Inflammatory macrophage (primary cell): ENCODE data around the gene PRM2.

ENCODE experiments used
- DNase-seq, 2 donors: peaks; one replicate each; pipeline ENCODE4 v3.0.0-alpha.2; 2020 to 2022

The PRM2 gene

DNA sequence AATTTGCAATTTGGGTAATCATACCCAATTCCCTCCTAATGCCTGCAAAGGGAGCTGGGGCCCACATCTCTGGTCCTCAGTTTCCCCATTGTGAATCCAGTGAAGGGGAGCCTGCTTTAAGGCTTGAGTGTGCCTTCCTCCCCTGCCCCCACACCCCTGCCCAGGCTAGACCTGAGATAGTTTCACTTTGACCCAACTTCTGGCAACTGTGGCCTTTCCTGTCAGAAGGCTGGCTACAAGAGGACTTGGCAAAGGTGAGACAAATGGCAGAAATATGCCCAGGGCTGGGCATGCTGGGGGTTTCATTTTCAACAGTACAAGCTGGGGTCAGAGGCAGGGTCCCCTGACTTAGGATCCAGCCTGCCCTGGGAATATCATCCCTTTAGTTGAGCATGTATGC lies 30.3 kb downstream of the PRM2 start:
- DNase-seq = no peak

DNA sequence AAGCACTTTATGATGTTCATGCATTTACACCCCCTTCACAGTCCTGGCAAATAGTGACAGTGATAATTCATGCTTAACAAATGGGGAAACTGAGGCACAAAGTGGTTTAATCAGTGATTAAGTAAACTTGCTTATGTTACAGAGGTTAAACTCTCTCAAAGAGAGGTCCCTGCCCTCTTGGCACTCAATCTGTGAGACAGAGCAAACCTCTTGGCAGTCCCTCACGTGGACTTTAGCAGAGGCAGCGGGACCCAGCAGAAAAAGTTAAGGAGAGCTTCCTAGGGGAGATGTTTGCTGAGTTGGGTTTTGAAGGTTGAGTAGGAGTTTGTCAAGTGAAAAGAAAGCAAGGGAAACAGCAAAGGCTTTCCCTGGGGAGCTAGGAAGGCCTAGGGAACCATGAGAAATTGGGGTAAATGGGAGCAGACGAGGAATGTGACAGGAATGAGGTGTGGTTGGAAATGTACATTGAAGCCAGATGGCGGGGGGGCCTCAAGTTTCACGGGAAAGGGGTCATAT lies 31.0 kb downstream of the PRM2 start:
- no peak for DNase-seq

DNA sequence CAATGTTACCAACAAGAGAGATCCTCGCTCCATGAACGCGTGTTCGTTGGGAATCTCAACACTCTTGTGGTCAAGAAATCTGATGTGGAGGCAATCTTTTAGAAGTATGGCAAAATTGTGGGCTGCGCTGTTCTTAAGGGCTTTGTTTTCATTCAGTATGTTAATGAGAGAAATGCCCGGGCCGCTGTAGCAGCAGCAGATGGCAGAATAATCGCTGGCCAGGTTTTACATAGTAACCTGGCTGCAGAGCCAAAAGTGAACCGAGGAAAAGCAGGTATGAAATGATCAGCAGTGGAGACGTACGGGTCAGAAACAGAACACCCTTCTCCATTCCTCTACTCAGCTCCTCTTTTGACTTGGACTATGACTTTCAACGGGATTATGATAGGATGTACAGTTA lies 33.6 kb downstream of the PRM2 start:
- DNase-seq = no peak

DNA sequence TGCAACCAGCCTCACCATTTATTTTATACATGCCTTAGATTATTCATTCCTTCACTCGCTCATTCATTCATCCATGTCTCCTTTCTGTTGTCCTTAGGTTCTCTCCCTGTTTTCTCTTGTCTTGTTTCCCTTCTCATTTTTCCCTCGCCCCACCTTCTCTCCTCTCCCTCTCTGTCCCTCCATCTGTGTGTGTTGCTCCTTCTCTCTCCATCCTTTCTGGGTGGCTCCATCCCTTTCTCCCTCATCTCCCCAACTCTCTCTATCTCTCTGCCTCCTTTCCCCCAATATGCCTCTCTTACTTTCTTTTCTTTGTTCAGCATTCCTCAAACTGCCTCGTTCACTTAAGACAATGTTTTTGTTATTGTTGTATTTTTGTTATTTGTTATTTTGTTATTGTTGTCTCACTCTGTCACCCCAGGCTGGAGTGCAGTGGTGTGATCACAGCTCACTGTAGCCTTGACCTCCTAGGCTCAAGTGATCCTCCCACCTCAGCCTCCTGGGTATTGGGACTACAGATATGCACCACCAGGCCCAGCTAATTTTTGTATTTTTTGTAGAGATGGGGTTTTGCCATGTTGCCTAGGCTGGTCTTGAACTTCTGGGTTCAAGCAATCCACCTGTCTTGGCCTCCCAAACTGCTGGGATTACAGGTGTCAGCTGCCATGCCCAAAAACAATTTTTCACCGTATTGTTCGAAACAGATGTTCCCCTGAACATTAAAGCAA lies 34.6 kb downstream of the PRM2 start:
- no peak for DNase-seq

DNA sequence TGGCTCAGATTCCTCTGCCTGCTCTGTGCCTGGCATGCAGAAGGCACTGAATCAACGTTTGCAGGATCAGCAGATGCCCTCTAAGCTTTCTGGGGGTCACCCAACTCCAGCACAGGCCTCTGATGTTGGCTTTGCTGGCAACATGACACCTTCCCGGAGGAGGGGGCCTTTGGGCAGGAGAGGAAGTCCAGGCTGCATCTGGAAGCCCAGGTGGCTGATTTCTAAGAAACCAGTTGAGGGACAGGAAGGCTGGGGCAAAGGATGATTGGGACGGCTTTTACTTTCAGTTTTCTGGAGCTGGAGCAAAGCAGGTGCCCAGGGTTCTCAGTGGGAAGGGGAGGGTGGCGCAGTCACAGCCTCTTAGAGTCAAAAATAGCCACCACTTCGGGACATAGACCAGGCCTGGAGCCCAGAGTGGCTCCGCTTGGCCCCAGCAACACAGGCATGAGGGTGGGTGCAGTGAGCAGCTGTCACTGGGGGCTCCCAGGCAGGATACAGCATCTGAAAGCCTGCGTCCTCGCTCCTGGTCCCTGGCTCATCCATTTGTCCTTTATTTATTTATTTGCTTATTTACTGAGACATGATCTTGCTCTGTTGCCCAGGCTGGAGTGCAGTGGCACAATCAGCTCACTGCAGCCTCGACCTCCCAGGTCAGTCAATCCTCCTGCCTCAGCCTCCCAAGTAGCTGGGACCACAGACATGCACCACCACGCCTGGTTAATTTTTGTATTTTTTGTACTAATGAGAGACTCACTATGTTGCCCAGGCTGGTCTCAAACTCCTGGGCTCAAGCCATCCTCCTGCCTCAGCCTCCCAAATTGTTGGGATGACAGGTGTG lies 35.4 kb downstream of the PRM2 start:
- no peak for DNase-seq

DNA sequence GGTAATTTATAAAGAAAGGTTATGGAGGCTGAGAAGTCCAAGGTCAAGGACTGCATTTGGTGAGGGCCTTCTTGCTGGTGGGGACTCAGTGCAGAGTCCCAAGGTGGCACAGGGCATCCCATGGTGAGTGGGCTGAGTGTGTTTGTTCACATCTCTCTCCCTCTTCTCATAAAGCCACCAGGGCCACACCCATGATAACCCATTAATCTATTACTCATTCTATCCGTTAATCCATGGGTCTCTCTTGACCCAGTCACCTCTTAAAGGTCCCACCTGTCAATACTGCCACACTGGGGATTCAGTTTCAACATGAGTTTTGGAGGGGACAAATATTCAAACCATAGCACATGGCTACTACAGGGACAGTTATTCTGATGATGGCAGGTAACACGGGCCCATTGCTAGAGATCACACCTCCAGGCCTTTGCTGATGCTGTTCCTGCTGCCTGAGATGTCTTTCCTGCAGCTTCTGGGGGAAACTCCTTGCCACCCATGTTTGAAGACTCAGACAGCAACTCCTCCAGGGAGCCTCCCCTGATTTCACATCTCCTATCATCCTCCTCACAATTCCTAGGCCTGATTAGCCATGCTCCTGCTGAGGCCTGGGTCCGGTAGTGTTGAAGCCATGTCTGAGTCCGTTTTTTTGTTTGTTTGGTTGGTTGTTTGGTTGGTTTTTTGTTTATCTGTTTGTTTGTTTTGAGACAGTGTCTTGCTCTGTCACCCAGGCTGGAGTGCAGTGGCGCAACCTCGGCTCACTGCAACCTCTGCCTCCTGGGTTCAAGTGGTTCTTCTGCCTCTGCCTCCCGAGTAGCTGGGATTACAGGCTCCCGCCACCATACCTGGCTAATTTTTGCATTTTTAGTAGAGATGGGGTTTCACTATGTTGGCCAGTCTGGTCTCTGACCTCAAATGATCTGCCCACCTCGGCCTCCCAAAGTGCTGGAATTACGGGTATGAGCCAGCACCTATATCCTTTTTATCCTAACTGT lies 36.3 kb downstream of the PRM2 start:
- DNase-seq = no peak

DNA sequence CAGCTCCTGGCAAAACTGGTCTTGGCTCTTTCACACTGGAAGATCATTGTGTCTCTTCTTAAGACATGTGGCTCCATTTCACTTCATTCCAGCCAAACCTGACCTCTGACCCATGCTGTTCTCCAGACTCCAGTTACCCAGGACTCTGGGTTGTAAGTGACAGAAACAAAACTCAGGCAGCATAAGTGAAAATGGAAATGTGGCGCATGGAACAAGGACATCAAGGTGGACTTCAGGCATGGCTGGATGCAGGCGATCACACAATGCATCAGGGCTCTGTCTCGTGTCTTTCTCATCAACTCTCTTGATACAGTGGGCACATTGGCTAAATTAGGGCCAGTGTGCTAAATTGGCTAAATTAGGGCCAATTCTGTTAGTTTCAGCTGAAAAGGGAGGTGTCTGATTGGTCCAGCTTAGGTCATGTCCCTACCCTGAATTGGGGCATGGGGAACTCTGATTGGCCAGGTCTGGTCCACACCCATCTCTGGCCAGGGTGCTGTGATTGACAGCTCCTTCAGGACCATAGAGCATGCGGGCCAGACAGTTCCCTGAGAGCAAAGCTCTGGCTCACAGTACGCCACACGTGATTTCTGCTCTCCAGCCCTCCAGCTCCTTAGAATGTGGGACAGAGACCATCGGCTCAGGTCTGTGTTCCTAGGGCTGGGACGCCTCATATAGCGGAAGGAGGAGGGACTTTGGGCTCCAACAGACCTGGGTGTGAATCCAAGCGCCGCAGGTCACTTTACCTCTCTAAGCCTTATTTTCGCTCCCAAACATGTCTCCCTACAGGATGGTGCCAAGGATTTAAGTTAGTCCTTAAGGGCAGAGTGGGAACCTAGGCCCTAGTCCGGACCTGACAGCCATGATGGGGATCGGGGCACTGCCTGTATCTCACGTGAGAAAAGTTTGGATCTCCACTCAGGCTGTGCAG lies 37.7 kb downstream of the PRM2 start:
- DNase-seq = no peak

DNA sequence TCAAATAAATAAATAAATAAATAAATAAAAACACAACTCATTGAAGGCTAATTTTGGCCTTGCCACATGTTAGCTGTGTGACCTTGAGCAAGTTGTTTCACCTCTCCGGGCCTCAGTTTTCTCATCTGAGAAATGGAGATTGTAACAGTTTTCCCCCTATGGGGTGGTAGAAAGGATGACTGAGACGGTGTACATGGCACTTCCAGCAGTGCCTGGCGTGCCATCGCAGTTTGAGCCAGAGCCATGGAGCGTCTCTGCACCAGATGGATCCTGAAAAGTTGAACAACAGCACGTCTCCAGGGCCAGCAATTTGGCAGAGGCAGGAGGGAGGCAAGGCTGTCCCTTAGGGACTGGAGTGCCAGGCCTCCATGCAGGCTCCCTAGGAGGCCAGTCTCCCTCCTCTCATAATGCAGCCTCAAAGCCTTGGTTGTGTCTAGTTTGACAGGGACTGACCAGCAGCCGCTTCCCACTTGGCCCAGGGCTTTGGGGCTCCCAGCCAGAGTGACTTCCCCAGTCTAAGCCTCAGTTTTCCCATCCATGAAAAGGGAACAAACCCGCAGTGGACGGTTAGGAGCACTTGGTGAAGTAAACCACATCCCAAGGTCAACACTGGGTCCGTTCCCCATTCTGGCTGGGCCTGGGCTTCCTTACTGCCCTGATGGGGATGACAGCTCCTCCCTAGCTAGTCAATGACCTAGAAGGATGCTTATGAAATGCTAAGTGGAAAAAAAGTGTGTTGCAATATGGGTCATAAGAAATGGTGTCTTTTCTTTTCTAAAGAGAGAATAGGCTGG lies 39.6 kb downstream of the PRM2 start:
- DNase-seq = peak; percentile 97 to 98

DNA sequence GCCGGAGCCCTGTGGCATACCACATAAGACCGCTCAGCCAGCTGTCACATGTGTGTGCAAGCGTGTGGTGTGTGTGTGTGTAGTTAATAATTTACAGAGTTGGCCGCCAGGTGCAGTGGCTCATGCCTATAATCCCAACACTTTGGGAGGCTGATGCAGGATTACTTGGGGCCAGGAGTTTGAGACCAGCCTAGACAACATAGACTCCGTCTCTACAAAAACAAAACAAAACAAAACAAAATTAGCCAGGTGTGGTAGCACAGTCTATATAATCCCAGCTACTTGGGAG lies 40.6 kb downstream of the PRM2 start:
- DNase-seq = peak in 1 of 2 donors; percentile 12

DNA sequence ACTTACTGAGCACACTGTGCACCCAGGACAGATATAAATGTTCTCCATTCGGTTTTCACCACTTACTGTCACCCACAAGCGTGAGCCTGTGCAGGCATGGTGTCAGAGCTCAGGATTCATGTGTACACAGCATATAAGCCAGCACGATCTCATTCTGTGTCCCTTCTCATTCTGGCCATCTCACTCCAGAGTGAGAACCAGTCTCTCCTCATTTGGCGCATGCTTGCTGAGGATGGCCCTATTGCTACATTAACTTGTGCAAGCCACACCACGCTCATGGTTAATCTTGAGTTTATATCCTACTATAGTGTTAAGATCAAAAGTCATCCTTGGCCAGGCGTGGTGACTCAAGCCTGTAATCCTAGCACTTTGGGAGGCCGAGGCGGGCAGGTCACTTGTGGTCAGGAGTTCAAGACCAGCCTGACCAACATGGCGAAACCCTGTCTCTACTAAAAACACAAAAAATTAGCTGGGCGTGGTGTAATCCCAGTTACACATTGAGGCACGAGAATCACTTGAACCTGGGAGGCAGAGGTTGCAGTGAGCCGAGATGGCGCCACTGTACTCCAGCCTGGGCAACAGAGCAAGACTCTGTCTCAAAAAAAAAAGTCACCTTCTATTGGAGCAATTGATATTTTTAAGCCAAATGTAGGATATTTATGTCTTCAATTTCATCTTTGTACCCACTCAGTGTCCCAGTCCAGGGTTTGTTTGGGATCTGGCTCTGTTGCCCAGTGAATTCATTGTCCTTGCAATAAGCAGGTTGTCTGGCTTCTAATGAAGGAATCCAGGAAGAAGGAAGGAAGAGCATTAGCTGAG lies 41.2 kb downstream of the PRM2 start:
- DNase-seq = peak; percentile 81 to 92

DNA sequence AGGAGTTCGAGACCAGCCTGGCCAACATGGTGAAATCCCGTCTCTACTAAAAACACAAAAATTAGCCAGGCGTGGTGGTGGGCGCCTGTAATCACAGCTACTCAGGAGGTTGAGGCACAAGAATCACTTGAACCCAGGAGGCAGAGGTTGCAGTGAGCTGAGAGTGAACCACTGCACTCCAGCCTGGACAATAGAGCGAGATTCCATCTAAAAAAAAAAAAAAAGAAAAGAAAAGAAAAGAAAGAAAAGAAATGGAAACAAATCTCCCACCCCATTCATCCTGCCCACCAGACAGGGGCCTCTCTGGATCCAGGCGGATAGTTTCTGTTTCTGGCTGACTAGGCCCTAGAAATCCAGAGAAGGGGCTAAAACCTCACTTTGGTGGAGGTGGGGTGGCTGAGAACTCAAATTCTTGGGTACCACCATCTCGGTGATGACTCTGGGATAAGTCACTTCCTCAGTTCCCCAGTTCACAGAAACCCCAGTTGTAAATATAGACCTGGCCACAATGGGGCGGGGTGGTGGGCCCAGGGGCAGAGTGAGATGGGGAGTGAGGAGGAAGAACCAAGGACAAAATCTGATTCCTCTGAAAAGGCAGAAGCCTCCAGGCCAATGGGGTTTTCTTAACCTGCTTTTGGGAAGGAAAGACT lies 42.4 kb downstream of the PRM2 start:
- DNase-seq = no peak

DNA sequence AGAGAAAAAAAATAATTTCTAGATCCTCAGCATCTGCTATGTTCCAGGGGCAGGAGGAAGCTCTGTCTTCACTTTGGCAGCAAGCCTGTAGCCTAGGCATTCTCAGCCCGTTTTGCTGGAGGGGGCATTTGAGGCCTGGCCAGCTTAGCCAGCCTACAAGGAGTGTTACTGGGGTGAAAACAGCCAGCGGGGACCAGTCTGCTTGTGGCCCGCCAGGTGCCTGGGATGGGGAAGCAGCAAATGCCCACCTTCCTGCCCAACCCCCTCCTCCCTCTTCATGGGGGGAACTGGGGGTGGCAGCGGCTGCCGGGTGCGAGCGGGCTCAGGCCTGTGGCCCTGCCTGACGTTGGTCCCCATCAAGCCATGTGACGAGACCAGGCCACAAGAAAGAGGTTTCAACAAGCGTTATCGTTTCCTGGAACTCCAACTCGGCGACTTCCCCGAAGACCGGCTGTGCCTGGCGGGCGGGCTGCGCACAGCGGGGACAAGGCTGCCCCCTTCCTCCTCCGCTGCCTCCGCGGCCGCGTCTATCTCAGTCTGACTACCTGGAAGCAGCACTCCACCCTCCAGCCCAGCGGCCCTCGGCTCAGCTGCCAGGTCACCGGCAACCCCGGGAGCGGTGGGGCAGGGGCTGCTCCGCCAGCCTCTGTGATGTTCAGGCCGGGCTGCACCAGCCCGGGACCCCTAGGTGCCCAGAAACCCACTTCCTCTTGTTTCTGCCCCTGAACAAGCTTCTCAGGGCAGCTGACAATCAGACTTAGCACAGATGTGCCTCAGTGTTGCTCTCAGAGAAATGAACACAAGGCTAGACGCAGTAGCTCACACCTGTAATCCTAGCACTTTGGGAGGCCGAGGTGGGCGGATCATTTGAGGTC lies 43.2 kb downstream of the PRM2 start:
- peak; percentile 66 to 68 for DNase-seq

DNA sequence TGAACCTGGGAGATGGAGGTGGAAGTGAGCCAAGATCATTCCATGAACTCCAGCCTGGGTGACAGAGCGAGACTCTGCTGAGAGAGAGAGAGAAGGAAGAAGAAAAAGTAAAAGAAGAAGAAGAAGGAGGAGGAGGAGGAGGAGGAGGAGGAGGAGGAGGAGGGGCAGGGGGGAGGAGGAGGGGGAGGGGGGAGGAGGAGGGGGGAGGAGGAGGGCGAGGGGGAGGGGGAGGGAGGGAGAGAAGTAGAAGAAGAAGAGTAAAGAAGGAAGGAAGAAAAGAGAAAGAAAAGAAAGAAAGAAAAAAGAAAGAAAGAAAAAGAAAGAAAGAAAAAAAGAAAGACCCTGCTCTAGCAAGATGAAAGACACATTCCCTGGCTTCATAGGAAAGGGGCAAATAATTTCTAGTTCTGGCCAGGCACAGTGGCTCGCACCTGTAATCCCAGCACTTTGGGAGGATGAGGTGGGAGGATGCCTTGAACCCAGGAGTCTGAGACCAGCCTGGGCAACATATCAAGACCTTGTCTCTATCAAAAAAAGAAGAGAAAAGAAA lies 43.9 kb downstream of the PRM2 start:
- DNase-seq = no peak

DNA sequence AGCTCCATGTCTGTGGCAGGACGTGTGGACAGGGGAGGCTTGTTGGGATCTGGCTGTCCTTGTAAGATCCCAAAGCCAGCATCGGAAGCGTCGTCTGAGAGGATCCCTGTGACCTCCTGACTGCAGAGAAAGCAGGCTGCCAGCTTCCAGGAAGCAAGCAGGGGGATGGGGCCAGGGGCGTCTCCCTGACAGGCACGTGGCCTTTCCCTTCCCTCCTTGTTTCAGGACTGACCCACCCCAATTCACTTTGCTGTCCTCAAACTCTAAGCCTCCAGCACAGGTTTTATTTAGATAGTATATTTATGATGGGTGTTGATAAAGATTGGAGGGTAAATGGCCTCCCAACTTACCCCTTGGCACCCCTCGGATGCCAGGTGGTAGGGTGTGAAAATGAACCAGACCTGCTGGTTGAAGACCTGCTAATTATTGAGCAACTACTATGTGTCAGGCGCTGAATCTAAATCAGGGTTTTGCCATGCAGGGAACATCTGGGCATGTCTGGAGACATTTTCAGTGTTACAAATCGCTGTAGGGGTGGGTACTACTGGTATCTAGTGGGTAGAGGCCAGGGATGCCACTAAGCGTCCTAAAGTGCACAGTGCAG lies 44.8 kb downstream of the PRM2 start:
- no peak for DNase-seq

DNA sequence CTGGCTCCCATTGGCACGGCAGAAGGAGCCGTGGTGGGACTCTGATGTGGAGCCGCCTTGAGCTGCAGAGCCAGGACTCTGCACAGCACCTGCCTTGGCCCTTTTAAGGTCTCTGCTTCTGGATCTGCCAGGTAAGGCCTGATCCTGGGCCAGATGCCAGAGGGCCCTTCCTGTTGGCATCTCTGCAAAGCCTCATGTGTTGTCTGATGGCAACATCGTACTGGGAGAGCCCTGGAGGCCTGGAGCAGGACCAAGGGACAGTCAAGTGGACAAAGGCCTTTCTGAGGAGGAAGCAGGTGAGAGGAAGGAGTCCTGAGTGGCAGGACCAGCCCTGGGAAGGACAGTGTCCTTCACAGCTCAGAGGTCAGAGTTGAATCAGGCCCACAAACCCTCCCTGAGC lies 46.4 kb downstream of the PRM2 start:
- DNase-seq = no peak

DNA sequence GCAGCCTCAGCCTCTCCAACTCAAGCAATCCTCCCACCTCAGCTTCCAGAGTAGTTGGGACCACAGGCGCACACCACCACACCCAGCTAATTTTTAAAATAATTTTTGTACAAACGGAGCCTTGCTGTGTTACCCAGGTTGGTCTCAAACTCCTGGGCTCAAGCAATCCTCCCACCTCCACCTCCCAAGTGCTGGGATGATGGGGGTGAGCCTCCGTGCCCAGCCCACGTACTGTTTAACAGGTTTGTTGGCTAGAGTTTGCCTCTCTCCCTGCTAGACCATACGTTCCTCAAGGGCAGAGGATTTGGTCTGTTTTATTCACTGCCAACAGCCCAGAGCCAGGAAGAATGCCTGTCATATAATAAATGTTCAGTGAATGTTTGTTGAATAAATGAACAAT lies 46.8 kb downstream of the PRM2 start:
- no peak for DNase-seq

DNA sequence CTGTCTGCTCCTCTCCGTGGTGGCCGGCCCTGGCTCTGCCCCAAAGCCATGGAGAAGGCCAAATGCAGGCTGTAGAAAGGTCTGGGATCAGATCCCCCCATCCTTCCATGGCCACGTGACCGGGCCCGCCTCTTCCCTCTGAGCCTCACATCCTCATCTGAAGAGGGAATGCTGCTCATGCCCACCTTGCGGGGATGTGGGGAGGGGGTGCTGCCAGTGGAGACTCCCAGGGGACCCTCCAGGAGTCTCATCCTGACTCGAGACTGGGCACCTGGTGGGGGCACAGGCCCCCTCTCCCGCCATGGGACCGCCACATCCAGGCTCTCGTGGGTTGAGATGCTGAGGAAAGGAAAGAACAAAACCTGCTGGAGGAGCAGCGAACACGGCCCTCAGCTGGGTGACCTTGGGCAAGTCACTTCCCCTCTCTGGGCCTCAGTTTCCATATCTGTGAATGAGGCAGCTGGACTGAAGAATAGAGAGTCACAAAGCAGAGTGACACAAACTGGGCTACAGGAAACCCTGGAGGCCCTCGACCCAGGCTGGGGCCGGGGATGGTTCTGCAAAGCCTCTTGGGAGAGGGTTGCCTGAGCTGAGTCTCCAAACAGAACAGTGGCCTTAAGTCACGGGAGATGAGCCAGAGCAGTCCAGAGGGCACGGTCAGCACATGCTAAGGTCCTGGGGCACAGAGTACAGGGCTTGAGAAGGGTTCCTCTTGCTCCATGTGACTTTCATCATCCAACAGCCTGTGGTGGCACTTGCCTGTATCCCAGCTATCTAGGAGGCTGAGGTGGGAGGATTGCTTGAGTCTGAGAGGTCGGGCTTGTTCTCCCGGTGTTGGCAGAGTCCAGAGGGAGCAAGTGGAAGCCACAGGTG lies 50.4 kb downstream of the PRM2 start:
- no peak for DNase-seq
